GM19463 (cell line): ENCODE results near the gene GCH1.
A peak's percentile ranks its signal among the peaks of the same experiment; 100 is the strongest.
"Not testable (repeated sequence)": the region's sequence is repeated elsewhere in the genome, so short reads cannot be mapped to it uniquely, and the experiment has no call there.

Experiments used
- ATAC-seq: cut with Tn5 transposase; IDR thresholded peaks from one replicate; pipeline ENCODE4 v1.9.1; 2021; ENCODE audit warnings: mild to moderate bottlenecking, moderate library complexity; ENCODE audit not compliant: unreplicated experiment

The GCH1 gene

GRCh38 chr14:54902521-54903420, at the start of gene GCH1:
GCH1 (minus strand) TSS chr14:54902826; CDS start chr14:54902663, 163 bp downstream.
- ATAC-seq: peak; percentile 84

- ATAC-seq: no peak
Observed at GRCh38 chr14:54947230-54947629, 44.6 kb upstream of the GCH1 start.

- no peak for ATAC-seq
Observed at GRCh38 chr14:54946500-54946899, 43.9 kb upstream of the GCH1 start.

- no peak for ATAC-seq
Observed at GRCh38 chr14:54944737-54945391, 42.2 kb upstream of the GCH1 start.

- ATAC-seq: no peak
Observed at GRCh38 chr14:54942913-54943312, 40.3 kb upstream of the GCH1 start.

GRCh38 chr14:54936816-54937215, 34.2 kb upstream of the GCH1 start:
- no peak for ATAC-seq

- ATAC-seq: no peak
Observed at GRCh38 chr14:54935958-54936357, 33.3 kb upstream of the GCH1 start.

GRCh38 chr14:54935100-54935499, 32.5 kb upstream of the GCH1 start:
- no peak for ATAC-seq

- ATAC-seq: no peak
Observed at GRCh38 chr14:54933006-54933405, 30.4 kb upstream of the GCH1 start.

- no peak for ATAC-seq
Observed at GRCh38 chr14:54931598-54932340, 29.1 kb upstream of the GCH1 start.

GRCh38 chr14:54931101-54931500, 28.5 kb upstream of the GCH1 start:
- ATAC-seq: no peak

GRCh38 chr14:54929556-54929955, 26.9 kb upstream of the GCH1 start:
- ATAC-seq: no peak

- ATAC-seq: no peak
Observed at GRCh38 chr14:54928216-54928615, 25.6 kb upstream of the GCH1 start.

GRCh38 chr14:54927551-54927950, 24.9 kb upstream of the GCH1 start:
- ATAC-seq: no peak

GRCh38 chr14:54926570-54926969, 23.9 kb upstream of the GCH1 start:
- not testable (repeated sequence) for ATAC-seq

GRCh38 chr14:54922598-54922997, 20.0 kb upstream of the GCH1 start:
- ATAC-seq: no peak

- no peak for ATAC-seq
Observed at GRCh38 chr14:54920052-54920451, 17.4 kb upstream of the GCH1 start.

GRCh38 chr14:54919330-54919729, 16.7 kb upstream of the GCH1 start:
- ATAC-seq: no peak

GRCh38 chr14:54918427-54918826, 15.8 kb upstream of the GCH1 start:
- ATAC-seq: no peak

- ATAC-seq: no peak
Observed at GRCh38 chr14:54916101-54916500, 13.5 kb upstream of the GCH1 start.

- ATAC-seq: no peak
Observed at GRCh38 chr14:54909817-54910558, 7.4 kb upstream of the GCH1 start.
